Panc1 (cell line): ENCODE data around the gene TRAPPC1. TPM values are rescaled to one million over a fixed set of nuclear protein-coding genes. Genes with fewer than 3 reads are reported as not detected.

Source experiments
- ATAC-seq: fragments of 200-7000 bp; cut with Tn5 transposase; 2 replicates; pipeline ENCODE4 v1.9.1; 2020; ENCODE audit warnings: mild to moderate bottlenecking, moderate library complexity
- BruUV-seq: library from RNA; stranded (reverse); fragments of 400-500 nt; replicated peaks from 2 replicates; lab custom pipeline; 2021; lab: Mats Ljungman, UMichigan
- CTCF ChIA-PET: fragments of 300-600 bp; sonication (Branson Sonifier 250); formaldehyde crosslinking; loops from one replicate; lab custom pipeline; 2022; ENCODE audit warnings: antibody characterized with exemption; lab: Charles Lee
- POLR2A ChIA-PET: fragments of 300-600 bp; sonication (Branson Sonifier 250); formaldehyde crosslinking; loops from one replicate; lab custom pipeline; 2022; ENCODE audit warnings: antibody characterized with exemption; lab: Charles Lee
- DNase-seq: peaks from one replicate; pipeline ENCODE4 v3.0.0-alpha.2; 2010; ENCODE audit warnings: low read depth, low spot score
- H3K27ac ChIP-seq: 2 replicates; pipeline ENCODE4 v1.5.1; 2011; ENCODE audit warnings: mild to moderate bottlenecking, low read length, inconsistent platforms
- H3K27me3 ChIP-seq: fragments of 200-500 bp; sonication (Bioruptor generic); 2 replicates; pipeline ENCODE4 v1.6.0; 2014; ENCODE audit warnings: low read length, inconsistent platforms; ENCODE audit not compliant: control insufficient read depth, insufficient read depth
- H3K36me3 ChIP-seq: fragments of 200-500 bp; sonication (Bioruptor generic); 2 replicates; pipeline ENCODE4 v1.5.1; 2014; ENCODE audit warnings: inconsistent platforms, mild to moderate bottlenecking, low read length, moderate library complexity; ENCODE audit not compliant: control insufficient read depth, insufficient read depth
- H3K4me1 ChIP-seq: 2 replicates; pipeline ENCODE4 v1.5.1; 2011; ENCODE audit warnings: inconsistent platforms, mild to moderate bottlenecking, low read length, moderate library complexity; ENCODE audit not compliant: control insufficient read depth, insufficient read depth
- H3K4me3 ChIP-seq, 2 experiments: 2 replicates each; pipeline ENCODE4 v1.5.1; 2011 to 2012; ENCODE audit warnings: low read depth in 2 of 2, low read length in 2 of 2, mild to moderate bottlenecking in 2 of 2, inconsistent platforms in 1 of 2, moderate library complexity in 1 of 2
- H3K9me3 ChIP-seq: fragments of 200-500 bp; sonication (Bioruptor generic); 2 replicates; pipeline ENCODE4 v1.5.1; 2014; ENCODE audit warnings: low read depth, mild to moderate bottlenecking, inconsistent platforms, low read length, moderate library complexity; ENCODE audit not compliant: control insufficient read depth, insufficient read depth
- CTCF ChIP-seq: fragments of 450-650 bp; IDR thresholded peaks from 2 replicates; pipeline ENCODE4 v1.5.1; 2017; ENCODE audit warnings: mild to moderate bottlenecking
- POLR2AphosphoS5 ChIP-seq: IDR thresholded peaks from 2 replicates; pipeline ENCODE4 v1.6.1; 2012; ENCODE audit warnings: mild to moderate bottlenecking, low read depth, low read length, moderate library complexity
- REST ChIP-seq, 2 experiments: IDR thresholded peaks; 2 replicates each; pipeline ENCODE4 v1.6.1; 2011 to 2012; ENCODE audit warnings: low read depth in 2 of 2, control low read depth in 1 of 2, low read length in 1 of 2, mild to moderate bottlenecking in 1 of 2, moderate library complexity in 1 of 2; ENCODE audit not compliant: insufficient read depth in 1 of 2
- SIN3A ChIP-seq: IDR thresholded peaks from 2 replicates; pipeline ENCODE4 v1.6.1; 2012; ENCODE audit warnings: low read depth, mild to moderate bottlenecking, low read length, moderate library complexity, borderline replicate concordance; ENCODE audit not compliant: insufficient read depth
- TCF7L2 ChIP-seq: IDR thresholded peaks from 2 replicates; pipeline ENCODE4 v1.6.1; 2011; ENCODE audit warnings: mild to moderate bottlenecking, low read depth, low read length, inconsistent platforms
- in situ Hi-C: cut with HindIII; loops from 2 replicates; pipeline ENCODE4 v1.10.0; 2016; ENCODE audit warnings: low sequenced_read_pairs, low pct_unique_long_range_greater_than_20kb
- intact Hi-C: fragments of 100-400 bp; cut with micrococcal nuclease; formaldehyde crosslinking; loops from one replicate; pipeline ENCODE4 v1.10.0; 2022; ENCODE audit not compliant: unreplicated experiment
- total RNA-seq: library from RNA; stranded (reverse); gene quantifications from one replicate; pipeline ENCODE4 v1.2.1, GENCODE V29; 2021; ENCODE audit not compliant: unreplicated experiment

The TRAPPC1 gene
- total RNA-seq, 1 experiment from 2014 or later, result 154 TPM

DNA sequence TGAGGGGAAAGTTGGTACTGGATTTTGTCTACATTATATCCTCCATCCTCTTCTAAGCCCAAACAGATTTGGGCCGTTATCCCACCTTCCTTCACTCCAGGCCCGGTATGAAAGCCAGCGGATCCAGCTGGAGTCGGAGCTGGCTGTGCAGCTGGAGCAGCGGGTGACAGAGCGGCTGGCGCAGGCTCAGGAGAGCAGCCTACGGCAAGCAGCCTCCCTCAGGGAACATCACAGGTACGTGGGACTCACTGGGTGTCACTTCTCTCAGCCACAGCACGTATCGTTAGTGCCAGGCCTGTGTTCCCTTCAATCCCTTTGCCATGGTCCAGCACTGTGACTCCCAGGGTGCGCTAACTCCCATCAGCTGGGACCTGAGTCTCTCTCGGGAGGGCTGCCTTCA lies 11.5 kb upstream of the TRAPPC1 start:
- intact Hi-C loops (no loop called here), in situ Hi-C loops (no loop called here)
- Histone ChIP-seq H3K4me1 (no peaks in the 10 kb centered on the region), H3K4me3 (no peak overlapping the region), H3K27ac (no peak overlapping the region), H3K27me3 (no peaks in the 10 kb centered on the region), H3K36me3 (peaks cover 21% of the 10 kb centered on the region), H3K9me3 (no peaks in the 10 kb centered on the region)
- no peak for TF ChIP-seq POLR2AphosphoS5
- TF ChIP-seq CTCF, result no peak
- no peak for TF ChIP-seq SIN3A
- TF ChIP-seq TCF7L2, result no peak
- no peak for TF ChIP-seq REST (IDR thresholded peaks at IDR 0.05; ENCODE audit: insufficient read depth in 1 of 2, low read depth in 2 of 2, low read length in 1 of 2)
- BruUV-seq, result no TSS peak
- no peak for ATAC-seq
- CTCF ChIA-PET, result no interaction called here
- POLR2A ChIA-PET, result interaction anchor here (0.6 kb wide), 1 partner anchor 101 kb away, joined by 3 read pairs; no protein-coding TSS in a partner anchor
- DNase-seq, result no peak

- intact Hi-C loops (no loop called here), in situ Hi-C loops (no loop called here)
- no peak overlapping the region for H3K4me3 ChIP-seq
- ATAC-seq (no peak), DNase-seq (no peak)
- H3K27me3 ChIP-seq, result no peaks in the 10 kb centered on the region
- ChIA-PET POLR2A (no interaction called here), CTCF (interaction anchor here (0.7 kb wide), 1 partner anchor 360 kb away, joined by 3 read pairs; no protein-coding TSS in a partner anchor)
- no peak for TF ChIP-seq REST (IDR thresholded peaks at IDR 0.05; ENCODE audit: insufficient read depth in 1 of 2, low read depth in 2 of 2, low read length in 1 of 2)
- no peak for TF ChIP-seq SIN3A
- peaks cover 17% of the 10 kb centered on the region for H3K36me3 ChIP-seq
- BruUV-seq, result TSS peak; percentile 34
- H3K27ac ChIP-seq, result no peak overlapping the region
- H3K9me3 ChIP-seq, result no peaks in the 10 kb centered on the region
- H3K4me1 ChIP-seq, result no peaks in the 10 kb centered on the region
Observed at GRCh38 chr17:7940743-7941142, 9.0 kb upstream of the TRAPPC1 start.
